ENCODE measurements around the gene ADAMTSL5. TPM values are rescaled to one million over a fixed set of nuclear protein-coding genes. Genes with fewer than 3 reads are reported as not detected.

Gene ADAMTSL5
- total and polyA plus RNA-seq, 10 donors: 0.13 to 2.0 (median 0.50) TPM

DNA sequence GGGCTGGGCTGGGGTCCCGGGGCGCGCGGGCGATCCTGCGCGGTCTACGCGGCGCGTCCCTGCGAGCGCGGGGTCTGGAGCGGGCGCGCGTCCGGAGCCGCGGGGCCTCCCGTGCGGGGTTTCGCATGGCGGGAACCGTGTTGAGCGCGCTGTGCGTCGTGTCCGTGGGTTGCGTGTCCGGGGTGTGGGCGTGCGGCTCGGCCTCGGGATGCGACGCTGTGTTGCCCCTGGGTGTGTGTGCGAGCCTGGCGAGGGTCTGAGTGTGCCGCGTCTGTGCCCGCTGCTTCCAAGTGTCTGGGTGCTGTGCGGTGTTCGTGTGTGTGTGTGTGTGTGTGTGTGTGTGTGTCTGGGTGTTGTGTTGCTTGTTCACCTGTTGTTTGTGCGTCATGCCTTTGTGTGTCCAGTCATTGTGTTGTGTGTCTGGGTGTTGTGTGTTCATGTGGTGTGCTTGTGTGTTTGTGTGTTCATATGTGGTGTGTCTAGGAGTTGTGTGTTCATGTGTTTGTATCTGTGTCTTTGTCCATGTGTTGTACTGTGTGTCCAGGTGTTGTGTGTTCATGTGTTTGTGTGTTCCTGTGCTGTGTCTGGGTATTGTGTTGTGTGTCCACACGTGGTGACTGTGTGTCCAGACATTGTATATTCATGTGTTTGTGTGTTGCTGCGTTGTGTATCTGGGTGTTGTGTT is 11.6 kb upstream of the ADAMTSL5 start:
- DNase-seq: no peak
- Histone ChIP-seq H3K36me3 (no peaks in the 10 kb centered on the region), H3K4me3 (peak overlapping the region in 2 of 8 donors; percentile 6 to 48), H3K4me1 (peaks cover 0 to 11% (median 3%) of the 10 kb centered on the region in 6 donors), H3K27me3 (replicated peaks in 1 of 7) (peaks cover 0 to 97% (median 68%) of the 10 kb centered on the region in 7 donors), H3K9me3 (no peaks in the 10 kb centered on the region), H3K27ac (no peak overlapping the region)
- TF ChIP-seq POLR2AphosphoS5 (IDR thresholded peaks at IDR 0.05) (no peak), POLR2A (IDR thresholded peaks at IDR 0.05) (no peak)
- TF ChIP-seq, protein P1, sequence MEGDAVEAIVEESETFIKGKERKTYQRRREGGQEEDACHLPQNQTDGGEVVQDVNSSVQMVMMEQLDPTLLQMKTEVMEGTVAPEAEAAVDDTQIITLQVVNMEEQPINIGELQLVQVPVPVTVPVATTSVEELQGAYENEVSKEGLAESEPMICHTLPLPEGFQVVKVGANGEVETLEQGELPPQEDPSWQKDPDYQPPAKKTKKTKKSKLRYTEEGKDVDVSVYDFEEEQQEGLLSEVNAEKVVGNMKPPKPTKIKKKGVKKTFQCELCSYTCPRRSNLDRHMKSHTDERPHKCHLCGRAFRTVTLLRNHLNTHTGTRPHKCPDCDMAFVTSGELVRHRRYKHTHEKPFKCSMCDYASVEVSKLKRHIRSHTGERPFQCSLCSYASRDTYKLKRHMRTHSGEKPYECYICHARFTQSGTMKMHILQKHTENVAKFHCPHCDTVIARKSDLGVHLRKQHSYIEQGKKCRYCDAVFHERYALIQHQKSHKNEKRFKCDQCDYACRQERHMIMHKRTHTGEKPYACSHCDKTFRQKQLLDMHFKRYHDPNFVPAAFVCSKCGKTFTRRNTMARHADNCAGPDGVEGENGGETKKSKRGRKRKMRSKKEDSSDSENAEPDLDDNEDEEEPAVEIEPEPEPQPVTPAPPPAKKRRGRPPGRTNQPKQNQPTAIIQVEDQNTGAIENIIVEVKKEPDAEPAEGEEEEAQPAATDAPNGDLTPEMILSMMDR (IDR thresholded peaks at IDR 0.05 in 8 of 11, conservative IDR thresholded peaks at IDR 0.05 in 3 of 11): no peak
- intact Hi-C loops (cut with DNase I; ENCODE audit: low total_unique reads): no loop called here
- WGBS, 5 donors: 12 to 22% (median 19%) methylated on average over 24 to 49 of the region's 49 CpGs

DNA sequence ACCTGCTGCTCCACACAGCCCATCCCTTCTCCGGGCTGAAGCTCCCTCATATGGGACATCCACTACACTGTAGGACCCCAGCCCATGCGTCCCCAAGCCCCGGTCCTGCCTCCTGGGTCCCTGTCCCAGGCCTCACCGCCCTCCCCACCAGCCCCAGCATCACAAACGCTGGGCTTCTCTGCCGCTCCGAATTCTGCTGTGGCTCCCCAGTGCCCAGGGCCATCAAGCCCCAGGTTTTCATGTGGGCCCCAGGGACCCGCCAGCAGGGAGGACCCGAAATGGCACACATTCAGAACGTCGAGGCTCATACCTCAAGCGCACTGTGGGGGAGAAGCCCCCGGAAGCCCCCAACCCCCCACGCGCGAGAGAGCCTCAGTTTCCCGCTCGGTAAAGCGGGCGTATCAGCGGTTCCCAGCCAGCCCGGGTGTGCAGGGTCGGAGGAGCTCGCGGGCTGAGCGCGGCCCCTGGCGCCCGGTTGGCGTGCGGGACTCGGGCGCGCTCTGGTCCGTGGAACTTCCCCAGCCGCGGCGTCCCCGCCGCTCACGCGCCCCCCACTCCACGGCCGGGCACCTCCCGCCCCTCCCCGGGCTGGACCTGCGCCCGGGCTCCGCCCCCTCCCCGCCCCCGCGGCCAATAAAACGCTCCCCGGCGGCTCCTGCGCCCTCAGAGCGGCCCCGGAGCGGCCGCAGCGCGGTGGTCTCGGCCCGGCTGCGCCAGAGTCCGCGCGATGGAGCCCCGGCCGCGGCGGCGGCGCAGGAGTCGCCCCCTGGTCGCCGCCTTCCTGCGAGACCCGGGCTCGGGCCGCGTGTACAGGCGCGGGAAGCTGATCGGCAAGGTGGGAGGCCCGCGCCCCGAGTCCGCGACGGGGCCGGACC is 10.8 kb upstream of the ADAMTSL5 start, which contains the start of gene PLK5:
TSS of gene PLK5 (plus strand) at position 666 of the 875 bp plus-strand sequence. CDS start 2,920 bp downstream, outside the sequence.
- TF ChIP-seq, protein P1 (IDR thresholded peaks at IDR 0.05 in 8 of 11, conservative IDR thresholded peaks at IDR 0.05 in 3 of 11): no peak
- TF ChIP-seq POLR2A (IDR thresholded peaks at IDR 0.05): no peak
- TF ChIP-seq POLR2AphosphoS5 (IDR thresholded peaks at IDR 0.05): no peak
- H3K4me3 ChIP-seq: peak within 1 kb of the TSS in 2 of 8 donors; percentile 6 to 48
- intact Hi-C loops (cut with DNase I; ENCODE audit: low total_unique reads): no loop called here
- no peaks in the 10 kb centered on the region for H3K9me3 ChIP-seq
- H3K4me1 ChIP-seq: peaks cover 0 to 11% (median 3%) of the 10 kb centered on the region in 6 donors
- 11 to 41% (median 13%) methylated on average over 19 to 92 of the region's 92 CpGs for WGBS, 5 donors
- H3K27ac ChIP-seq: no peak within 1 kb of the TSS
- peaks cover 0 to 97% (median 65%) of the 10 kb centered on the region in 7 donors for H3K27me3 ChIP-seq (replicated peaks in 1 of 7)
- H3K36me3 ChIP-seq: no peaks in the 10 kb centered on the region
- no peak for DNase-seq

DNA sequence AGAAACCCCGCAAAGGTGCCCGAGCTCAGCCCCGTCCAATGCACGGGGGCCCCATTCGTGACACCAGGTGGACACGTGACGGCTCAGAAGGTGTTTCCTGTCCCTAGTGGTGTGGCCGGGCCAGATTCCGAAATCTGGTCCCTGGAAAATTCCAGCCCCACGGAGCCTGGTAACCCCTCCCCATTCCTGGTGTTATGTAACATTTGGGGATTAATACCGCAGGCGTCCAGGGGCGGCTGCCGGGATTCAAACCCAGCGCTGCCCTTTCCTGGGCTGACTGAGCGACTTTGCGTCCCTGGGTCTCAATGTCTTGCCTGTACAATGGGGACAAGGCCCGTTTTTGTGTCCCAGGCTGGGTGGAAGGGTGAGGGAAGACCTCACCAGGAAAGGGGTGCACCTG is 10.0 kb upstream of the ADAMTSL5 start:
- intact Hi-C loops (cut with DNase I; ENCODE audit: low total_unique reads): no loop called here
- peaks cover 0 to 11% (median 3%) of the 10 kb centered on the region in 6 donors for H3K4me1 ChIP-seq
- H3K36me3 ChIP-seq: no peaks in the 10 kb centered on the region
- TF ChIP-seq POLR2AphosphoS5 (IDR thresholded peaks at IDR 0.05): no peak
- TF ChIP-seq POLR2A (IDR thresholded peaks at IDR 0.05): no peak
- TF ChIP-seq, protein P1 (IDR thresholded peaks at IDR 0.05 in 8 of 11, conservative IDR thresholded peaks at IDR 0.05 in 3 of 11): no peak
- H3K4me3 ChIP-seq: no peak overlapping the region
- no peaks in the 10 kb centered on the region for H3K9me3 ChIP-seq
- H3K27me3 ChIP-seq (replicated peaks in 1 of 7): peaks cover 0 to 98% (median 64%) of the 10 kb centered on the region in 7 donors
- no peak for DNase-seq
- WGBS, 5 donors: 71 to 74% (median 72%) methylated on average over 12 to 18 of the region's 18 CpGs
- H3K27ac ChIP-seq: no peak overlapping the region

Measured in spleen (tissue), 11 donors.